ENCODE measurements around the gene ADGRF4.

Gene ADGRF4

GRCh38 chr6:47698342-47698787 lies at the start of gene ADGRF4:
TSS of gene ADGRF4 (plus strand) at chr6:47698580. CDS start at chr6:47707246, 8,666 bp downstream.
- peak within 1 kb of the TSS in 4 of 7 experiments; percentile 16 to 28 (median 20) for H3K4me3 ChIP-seq

GRCh38 chr6:47650553-47651432 lies 47.6 kb upstream of the ADGRF4 start:
- Histone ChIP-seq H3K4me3 (no peak overlapping the region), H3K27ac (no peak overlapping the region)

More at GRCh38 chr6:47698342-47698787, at the start of gene ADGRF4:
- H3K27ac ChIP-seq, result peak within 1 kb of the TSS in 20 of 21 experiments; percentile 21 to 81 (median 62)

DNA sequence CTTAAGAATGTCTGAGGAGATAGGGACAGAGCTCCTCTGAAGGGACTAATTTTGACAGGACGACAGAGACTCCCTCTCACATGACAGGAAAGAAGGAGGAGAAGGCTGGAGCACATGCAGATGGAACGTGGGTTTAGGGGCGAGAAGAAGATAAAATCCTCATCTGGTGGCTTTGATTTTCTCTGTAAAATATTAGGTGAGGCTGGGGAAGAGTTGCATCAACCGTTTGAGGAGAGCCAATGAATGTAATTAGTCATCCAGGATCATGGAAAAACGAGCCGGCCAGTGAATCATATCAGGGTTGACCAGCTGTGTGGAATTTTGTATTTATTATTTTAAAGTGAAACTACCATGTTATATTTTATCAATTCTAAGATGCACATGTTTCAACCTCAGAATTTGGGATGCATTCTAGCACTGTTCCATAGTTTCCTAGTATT lies 46.9 kb upstream of the ADGRF4 start:
- no peak overlapping the region for H3K27ac ChIP-seq
- no peak overlapping the region for H3K4me3 ChIP-seq

GRCh38 chr6:47653706-47654105 lies 44.7 kb upstream of the ADGRF4 start:
- H3K4me3 ChIP-seq, result no peak overlapping the region

GRCh38 chr6:47654255-47654654 lies 44.1 kb upstream of the ADGRF4 start:
- no peak overlapping the region for H3K27ac ChIP-seq
- no peak overlapping the region for H3K4me3 ChIP-seq

More at GRCh38 chr6:47653706-47654105, 44.7 kb upstream of the ADGRF4 start:
- no peak overlapping the region for H3K27ac ChIP-seq

GRCh38 chr6:47655719-47656595 lies 42.4 kb upstream of the ADGRF4 start:
- Histone ChIP-seq H3K4me3 (no peak overlapping the region), H3K27ac (peak overlapping the region in 2 of 21 experiments; percentile 7 to 44)

- Histone ChIP-seq H3K4me3 (no peak overlapping the region), H3K27ac (no peak overlapping the region)
Measured at GRCh38 chr6:47661960-47662359, 36.4 kb upstream of the ADGRF4 start.

GRCh38 chr6:47663462-47664216 lies 34.7 kb upstream of the ADGRF4 start:
- Histone ChIP-seq H3K4me3 (no peak overlapping the region), H3K27ac (peak overlapping the region in 2 of 21 experiments; percentile 3 to 23)

- Histone ChIP-seq H3K27ac (no peak overlapping the region), H3K4me3 (no peak overlapping the region)
Measured at GRCh38 chr6:47665112-47665511, 33.3 kb upstream of the ADGRF4 start.

- peak overlapping the region in 8 of 21 experiments; percentile 0 to 70 (median 34) for H3K27ac ChIP-seq
- H3K4me3 ChIP-seq, result no peak overlapping the region
Measured at GRCh38 chr6:47669684-47670513, 28.5 kb upstream of the ADGRF4 start.

DNA sequence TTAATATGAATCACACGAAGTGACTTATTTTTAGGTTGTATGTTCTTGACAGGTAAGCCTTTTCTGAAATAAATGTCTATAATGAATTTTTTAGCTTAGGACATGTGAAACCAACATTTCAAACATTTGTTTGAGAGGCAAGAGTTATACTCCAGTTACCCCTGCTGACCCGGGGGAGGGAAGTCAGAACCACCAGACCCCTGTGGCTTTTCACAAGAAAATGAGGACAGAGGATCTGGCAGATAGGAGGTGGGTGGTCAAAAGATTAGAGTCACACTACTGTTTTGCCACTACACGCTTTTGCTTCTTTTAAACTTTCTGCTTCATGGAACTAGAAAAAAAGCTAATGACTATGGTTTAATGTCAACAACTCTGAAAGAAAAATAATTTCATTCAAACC lies 27.5 kb upstream of the ADGRF4 start:
- H3K27ac ChIP-seq, result peak overlapping the region in 2 of 21 experiments; percentile 37 to 61
- H3K4me3 ChIP-seq, result no peak overlapping the region

- Histone ChIP-seq H3K27ac (no peak overlapping the region), H3K4me3 (no peak overlapping the region)
Measured at GRCh38 chr6:47671777-47672176, 26.6 kb upstream of the ADGRF4 start.

GRCh38 chr6:47672816-47673215 lies 25.6 kb upstream of the ADGRF4 start:
- Histone ChIP-seq H3K4me3 (no peak overlapping the region), H3K27ac (peak overlapping the region in 1 of 21 experiments; percentile 12)

DNA sequence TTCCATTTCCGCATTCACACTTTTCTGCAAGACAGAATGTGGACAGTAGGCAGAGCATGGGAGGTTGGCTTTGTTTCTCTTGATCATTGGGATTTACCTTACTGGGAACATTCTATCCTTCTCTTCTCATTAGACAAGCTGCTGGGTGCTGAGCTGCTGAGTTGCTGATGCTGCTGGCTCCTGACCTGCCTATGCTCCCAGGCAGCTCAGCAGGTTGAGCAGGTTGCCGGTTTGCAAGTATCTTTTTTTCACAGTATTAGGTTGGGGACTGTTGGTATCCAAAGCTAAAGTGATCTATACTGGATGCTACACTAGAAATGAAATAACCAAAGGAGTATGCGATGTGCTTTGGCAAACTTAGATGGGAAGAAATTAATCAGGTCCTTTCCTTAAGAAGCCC lies 23.7 kb upstream of the ADGRF4 start:
- Histone ChIP-seq H3K27ac (no peak overlapping the region), H3K4me3 (no peak overlapping the region)

DNA sequence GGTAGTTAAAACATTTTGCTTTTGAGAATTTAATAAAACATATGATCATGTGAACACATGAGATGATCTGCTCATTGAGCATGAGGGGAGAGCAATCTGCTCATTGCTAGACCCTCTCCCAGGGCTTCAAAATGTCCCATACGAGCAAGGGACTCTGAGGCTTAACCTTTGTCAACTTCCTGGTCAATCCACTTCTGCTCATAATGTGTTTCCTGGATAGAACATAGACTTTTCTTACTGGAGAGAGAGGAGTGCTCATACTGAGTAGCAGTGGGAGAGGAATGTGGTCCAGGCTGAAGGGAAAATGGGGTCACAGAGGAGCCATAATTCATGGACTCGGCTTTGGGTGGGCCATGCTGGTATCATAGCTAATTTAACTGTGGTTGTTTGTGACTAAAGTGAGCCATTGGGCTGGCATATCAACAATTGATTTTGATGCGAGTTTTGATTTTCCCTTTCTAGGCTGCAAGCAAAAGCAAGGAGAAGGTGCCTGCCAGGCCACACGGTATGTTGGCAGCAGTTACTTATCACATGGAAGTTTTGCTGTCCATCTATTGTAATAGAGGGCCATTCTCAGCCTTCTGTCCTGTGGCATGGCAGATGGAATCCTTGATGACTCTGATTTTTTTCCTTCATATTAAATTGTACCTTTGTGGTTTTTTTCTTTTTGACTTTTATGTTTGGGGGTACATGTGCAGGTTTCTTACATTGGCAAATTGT lies 20.8 kb upstream of the ADGRF4 start:
- Histone ChIP-seq H3K27ac (no peak overlapping the region), H3K4me3 (no peak overlapping the region)

DNA sequence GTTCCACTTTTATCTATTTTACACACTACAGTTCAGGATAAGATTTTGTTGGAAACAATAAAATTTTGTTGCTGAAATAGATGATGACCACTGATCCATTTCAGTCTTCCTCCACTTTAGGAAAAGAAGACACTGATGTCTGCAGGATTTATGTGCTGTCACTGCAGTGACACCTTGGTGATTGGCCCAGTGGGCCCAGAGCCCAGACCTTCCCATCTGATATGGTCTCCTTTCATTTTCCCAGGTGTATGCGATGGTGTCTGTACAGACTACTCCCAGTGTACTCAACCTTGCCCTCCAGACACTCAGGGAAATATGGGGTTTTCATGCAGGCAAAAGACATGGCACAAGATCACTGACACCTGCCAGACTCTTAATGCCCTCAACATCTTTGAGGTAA lies 19.6 kb upstream of the ADGRF4 start:
- H3K27ac ChIP-seq, result no peak overlapping the region

DNA sequence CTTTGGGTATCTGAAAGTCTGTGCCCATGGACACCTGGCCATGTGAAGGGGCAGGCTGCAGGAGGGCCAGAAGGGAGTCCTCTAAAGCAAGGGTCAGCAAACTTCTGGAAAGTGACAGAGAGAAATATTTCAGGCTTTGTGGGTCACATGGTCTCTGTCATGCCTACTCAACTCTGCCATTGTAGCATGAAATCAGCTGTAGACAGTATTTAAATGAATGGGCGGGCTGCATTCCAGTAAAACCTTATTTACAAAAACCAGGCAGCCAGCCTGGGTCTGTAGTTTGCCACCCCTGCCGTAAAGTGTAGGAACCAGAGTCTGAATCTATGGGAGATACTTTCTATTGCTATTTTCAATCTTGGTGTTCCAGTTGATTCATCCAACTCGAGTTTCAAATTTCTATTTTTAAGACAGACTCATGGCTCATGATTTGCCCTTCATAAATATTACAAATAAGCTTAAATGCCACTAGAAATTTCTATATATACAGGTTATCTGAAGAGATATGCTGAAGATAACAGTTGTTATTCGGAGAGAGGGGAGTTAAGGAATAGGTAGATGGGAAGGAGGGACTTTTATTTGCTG lies 19.0 kb upstream of the ADGRF4 start:
- Histone ChIP-seq H3K4me3 (no peak overlapping the region), H3K27ac (no peak overlapping the region)

More for the DNA sequence above, 19.6 kb upstream of the ADGRF4 start:
- H3K4me3 ChIP-seq, result no peak overlapping the region

GRCh38 chr6:47680051-47680450 lies 18.3 kb upstream of the ADGRF4 start:
- Histone ChIP-seq H3K27ac (no peak overlapping the region), H3K4me3 (no peak overlapping the region)
